Activated CD8-positive, alpha-beta memory T cell treated with anti-CD3 and anti-CD28 coated beads, Interleukin-2, amount 10 ng/mL, durations not matched to agents 7 days and 5 days (primary cell): ENCODE data around the gene CCDC69. TPM values are rescaled to one million over a fixed set of nuclear protein-coding genes. Genes with fewer than 3 reads are reported as not detected.
A peak's percentile ranks its signal among the peaks of the same experiment; 100 is the strongest.

Source experiments
- ATAC-seq: fragments of 150-1000 bp; cut with Tn5 transposase; one replicate; pipeline ENCODE4 v1.10.0; 2021; ENCODE audit warnings: moderate library complexity
- CTCF ChIA-PET: fragments of 350-600 bp; sonication (Branson Sonifier 250); formaldehyde crosslinking; loops from one replicate; lab custom pipeline; 2021; ENCODE audit warnings: antibody characterized with exemption; lab: Charles Lee
- DNase-seq: peaks from one replicate; pipeline ENCODE4 v3.0.0-alpha.2; 2020
- H3K27ac Mint-ChIP-seq: one replicate; pipeline ENCODE4 v1.8.0; 2021; ENCODE audit warnings: mild to moderate bottlenecking, mixed read lengths
- H3K27me3 Mint-ChIP-seq: one replicate; pipeline ENCODE4 v1.8.0; 2021; ENCODE audit warnings: mixed read lengths
- H3K36me3 Mint-ChIP-seq: one replicate; pipeline ENCODE4 v1.8.0; 2021; ENCODE audit warnings: mild to moderate bottlenecking, mixed read lengths
- H3K4me1 Mint-ChIP-seq: one replicate; pipeline ENCODE4 v1.8.0; 2021; ENCODE audit warnings: mixed read lengths
- H3K4me3 Mint-ChIP-seq: one replicate; pipeline ENCODE4 v1.8.0; 2021; ENCODE audit warnings: mild to moderate bottlenecking, moderate library complexity, mixed read lengths
- H3K9me3 Mint-ChIP-seq: one replicate; pipeline ENCODE4 v1.8.0; 2022; ENCODE audit warnings: low read depth, mixed read lengths
- total RNA-seq, 2 experiments: library from RNA; stranded (reverse); gene quantifications; one replicate each; pipeline ENCODE4 v1.2.3, GENCODE V29; 2021

The CCDC69 gene
- total RNA-seq, 2 experiments from 2014 or later = 73.1 to 89.1 TPM

DNA sequence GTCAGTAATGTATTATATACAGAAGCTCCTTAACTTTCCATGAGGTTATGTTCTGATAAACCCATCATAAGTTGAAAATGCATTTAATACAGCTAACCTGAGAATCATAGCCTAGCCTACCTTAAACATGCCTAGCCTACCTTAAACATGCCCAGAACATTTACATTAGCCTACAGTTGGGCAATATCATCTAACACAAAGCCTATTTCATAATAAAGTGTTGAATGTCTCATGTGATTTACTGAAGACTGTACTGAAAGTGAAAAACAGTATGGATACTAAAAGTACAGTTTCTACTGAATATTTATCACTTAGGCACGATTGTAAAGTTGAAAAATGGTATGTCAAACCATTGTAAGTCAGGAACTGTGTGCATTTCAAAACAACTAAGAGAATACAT, 30.7 kb upstream of the CCDC69 start:
- H3K27ac Mint-ChIP-seq = no peak overlapping the region
- CTCF ChIA-PET = interaction anchor here (0.5 to 1.1 kb wide), 3 partner anchors 129 to 579 kb away, joined by 3 read pairs; no protein-coding TSS in a partner anchor
- no peak for DNase-seq
- H3K9me3 Mint-ChIP-seq = no peaks in the 10 kb centered on the region
- H3K4me1 Mint-ChIP-seq = peaks cover 28% of the 10 kb centered on the region
- no peak for ATAC-seq
- H3K27me3 Mint-ChIP-seq = no peaks in the 10 kb centered on the region
- H3K4me3 Mint-ChIP-seq = no peak overlapping the region
- H3K36me3 Mint-ChIP-seq = peaks cover 2% of the 10 kb centered on the region

DNA sequence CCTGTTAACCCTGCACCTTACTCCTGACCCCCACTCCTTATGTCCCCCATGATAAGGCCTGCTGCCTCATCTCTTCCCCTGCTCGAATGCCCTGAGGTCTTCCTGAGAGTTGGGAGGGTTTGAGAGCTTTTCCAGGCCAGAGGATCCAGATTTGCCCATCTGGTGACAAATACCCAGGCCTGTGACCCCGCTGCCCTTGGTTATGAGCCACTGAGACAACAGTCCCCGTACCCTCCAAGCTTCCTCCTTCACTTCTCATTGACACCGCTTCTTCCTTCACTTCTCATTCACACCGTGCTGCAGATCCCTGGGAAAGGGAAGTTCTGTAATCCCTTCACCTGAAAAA, 29.7 kb upstream of the CCDC69 start:
- H3K4me1 Mint-ChIP-seq = peaks cover 28% of the 10 kb centered on the region
- H3K27ac Mint-ChIP-seq = peak overlapping the region; percentile 81

DNA sequence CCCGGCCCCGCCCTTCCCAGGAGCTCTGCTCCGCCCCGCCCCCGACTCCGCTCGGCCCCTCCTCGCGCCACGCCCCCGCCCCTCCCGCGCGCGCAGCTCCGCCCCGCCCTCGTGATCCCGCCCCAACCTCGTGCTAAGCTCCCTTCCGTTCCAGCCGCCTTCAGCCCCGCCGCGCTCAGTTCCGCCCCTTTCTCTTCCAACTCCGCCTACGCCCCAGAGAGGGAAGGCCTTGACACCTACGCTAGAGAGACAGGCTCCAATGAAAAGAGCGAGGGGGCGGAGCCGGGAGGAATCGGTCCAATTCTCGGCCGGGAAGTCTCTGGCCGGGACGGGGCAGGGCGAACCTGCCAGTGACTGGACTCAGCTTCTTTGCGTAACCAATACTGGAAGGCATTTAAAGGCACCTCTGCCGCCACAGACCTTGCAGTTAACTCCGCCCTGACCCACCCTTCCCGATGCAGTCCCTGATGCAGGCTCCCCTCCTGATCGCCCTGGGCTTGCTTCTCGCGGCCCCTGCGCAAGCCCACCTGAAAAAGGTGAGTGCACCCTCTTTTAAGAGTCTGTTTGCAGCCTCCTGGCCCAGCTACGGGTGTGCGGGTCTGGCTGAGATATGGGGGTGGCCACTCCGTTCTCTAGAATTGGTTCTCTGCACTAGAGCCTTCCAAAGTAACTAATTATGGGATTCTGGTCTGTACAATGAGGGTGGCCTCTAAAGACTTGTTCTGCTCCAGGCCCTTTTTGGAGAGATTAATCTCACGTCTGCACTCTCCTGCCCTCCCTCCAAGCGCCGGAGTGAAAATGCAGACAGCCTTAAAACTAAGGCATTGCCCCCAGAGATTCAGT, 29.1 kb upstream of the CCDC69 start, which contains the start of gene GM2A:
Gene GM2A (plus strand): TSS at position 424 of the 843 bp plus-strand sequence. CDS start 32 bp downstream, at position 456.
- peak within 1 kb of the TSS; percentile 86 for H3K27ac Mint-ChIP-seq
- peaks cover 2% of the 10 kb centered on the region for H3K36me3 Mint-ChIP-seq
- DNase-seq = peak; percentile 100
- H3K4me1 Mint-ChIP-seq = peaks cover 28% of the 10 kb centered on the region
- CTCF ChIA-PET = interaction anchor here (0.5 to 3.3 kb wide), 22 partner anchors 10 to 552 kb away, joined by 3 to 26 read pairs (median 5); partner anchors contain the start of genes CCDC69, IRGM and RBM22
- H3K9me3 Mint-ChIP-seq = no peaks in the 10 kb centered on the region
- H3K4me3 Mint-ChIP-seq = peak within 1 kb of the TSS; percentile 92
- ATAC-seq = peak; percentile 95
- no peaks in the 10 kb centered on the region for H3K27me3 Mint-ChIP-seq

More for the DNA sequence above, 29.7 kb upstream of the CCDC69 start:
- DNase-seq (no peak), ATAC-seq (no peak)
- Mint-ChIP-seq H3K36me3 (peaks cover 2% of the 10 kb centered on the region), H3K9me3 (no peaks in the 10 kb centered on the region), H3K27me3 (no peaks in the 10 kb centered on the region), H3K4me3 (peak overlapping the region; percentile 92)
- CTCF ChIA-PET = interaction anchor here (1.6 to 1.9 kb wide), 2 partner anchors 11 to 105 kb away, joined by 6 to 7 read pairs; no protein-coding TSS in a partner anchor

DNA sequence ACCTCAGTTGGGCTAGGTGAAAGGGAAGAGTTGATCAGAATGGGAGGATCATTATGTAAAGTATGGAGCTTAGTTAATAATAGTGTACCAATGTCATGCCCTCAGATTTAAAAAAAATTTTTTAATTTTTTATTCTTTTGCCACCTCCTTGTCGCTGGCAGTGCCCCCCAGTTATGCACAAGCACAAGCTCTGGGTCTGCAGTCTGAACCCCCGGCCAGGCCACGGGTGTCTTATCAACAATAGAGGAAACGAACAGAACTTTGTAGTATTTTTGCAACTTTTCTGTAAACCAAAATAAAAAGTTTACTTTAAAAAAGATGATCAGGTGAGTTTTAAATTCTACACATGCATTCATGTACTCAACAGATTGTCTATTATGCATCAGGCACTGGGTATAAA, 27.7 kb upstream of the CCDC69 start:
- Mint-ChIP-seq H3K27ac (peak overlapping the region; percentile 86), H3K4me3 (peak overlapping the region; percentile 92), H3K36me3 (peaks cover 2% of the 10 kb centered on the region), H3K9me3 (no peaks in the 10 kb centered on the region), H3K27me3 (no peaks in the 10 kb centered on the region), H3K4me1 (peaks cover 36% of the 10 kb centered on the region)
- no peak for ATAC-seq
- CTCF ChIA-PET = interaction anchor here (1.1 to 3.3 kb wide), 10 partner anchors 9 to 405 kb away, joined by 4 to 26 read pairs (median 6); partner anchors contain the start of genes CCDC69 and IRGM
- DNase-seq = no peak

DNA sequence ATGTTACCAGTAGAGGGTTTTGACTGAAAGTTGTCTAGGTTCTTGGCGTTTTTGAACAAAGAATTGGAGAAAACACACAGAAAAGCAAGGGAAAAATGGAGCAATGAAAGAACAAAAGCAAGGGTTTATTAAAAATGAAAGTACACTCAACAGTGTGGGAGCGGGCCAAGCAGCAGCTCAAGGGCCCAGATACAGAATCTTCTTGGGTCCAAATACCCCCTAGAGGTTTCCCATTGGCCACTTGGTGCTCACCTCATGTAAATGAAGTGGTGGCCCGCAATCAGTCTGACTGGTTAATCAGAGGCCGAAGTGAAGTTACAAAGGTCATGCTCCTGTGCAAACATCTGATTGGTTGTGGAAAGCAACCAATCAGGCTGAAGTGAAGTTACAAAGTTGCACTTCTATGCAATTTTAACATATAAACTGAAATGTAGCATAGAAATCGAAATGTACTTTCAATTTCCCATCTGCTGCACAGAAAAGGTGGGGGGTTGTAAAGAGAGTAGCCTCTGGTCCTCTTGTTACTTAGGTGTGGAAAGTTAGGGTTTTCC, 27.2 kb upstream of the CCDC69 start:
- Mint-ChIP-seq H3K27me3 (no peaks in the 10 kb centered on the region), H3K27ac (peak overlapping the region; percentile 86), H3K9me3 (no peaks in the 10 kb centered on the region), H3K4me1 (peaks cover 36% of the 10 kb centered on the region), H3K4me3 (peak overlapping the region; percentile 92), H3K36me3 (peaks cover 2% of the 10 kb centered on the region)
- DNase-seq (peak; percentile 90), ATAC-seq (peak; percentile 45)
- CTCF ChIA-PET = interaction anchor here (1.2 to 3.3 kb wide), 6 partner anchors 10 to 109 kb away, joined by 3 to 26 read pairs (median 6); partner anchors contain the start of gene CCDC69

DNA sequence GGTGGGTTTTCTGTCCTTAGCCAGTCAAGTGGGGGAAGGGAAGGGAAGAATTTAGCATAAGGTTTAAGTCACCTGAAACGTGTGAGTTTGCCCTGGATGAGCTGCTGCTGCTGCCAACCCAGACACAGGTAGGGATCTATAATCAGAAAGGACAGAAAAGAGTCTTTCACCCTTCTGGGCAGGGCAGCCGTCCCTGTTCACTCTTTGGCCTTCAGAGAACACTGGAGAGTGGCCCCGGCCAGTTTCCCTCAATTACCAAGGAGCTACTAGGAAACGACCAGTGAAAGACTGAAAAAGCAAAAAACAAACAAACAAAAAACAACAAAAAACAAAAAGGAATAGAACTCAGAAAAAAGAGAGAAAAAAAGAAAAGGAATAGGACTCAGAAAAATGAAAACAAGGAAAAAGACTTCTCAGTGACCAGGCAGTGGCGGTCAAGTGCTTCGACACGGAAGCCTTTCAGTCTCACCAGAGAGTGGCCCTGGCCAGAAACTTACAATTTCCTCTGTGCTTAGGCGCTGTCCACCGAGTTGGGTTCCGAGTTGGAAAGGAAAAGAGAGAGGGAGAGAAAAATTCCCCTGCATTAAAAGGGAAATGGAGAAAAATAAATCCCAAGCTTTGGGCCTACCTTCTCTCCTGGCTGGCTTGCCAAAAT, 26.6 kb upstream of the CCDC69 start:
- H3K27me3 Mint-ChIP-seq = no peaks in the 10 kb centered on the region
- H3K9me3 Mint-ChIP-seq = no peaks in the 10 kb centered on the region
- peak overlapping the region; percentile 86 for H3K27ac Mint-ChIP-seq
- H3K4me3 Mint-ChIP-seq = peak overlapping the region; percentile 92
- no peak for DNase-seq
- H3K36me3 Mint-ChIP-seq = peaks cover 2% of the 10 kb centered on the region
- peaks cover 41% of the 10 kb centered on the region for H3K4me1 Mint-ChIP-seq
- CTCF ChIA-PET = interaction anchor here (1.2 to 3.3 kb wide), 6 partner anchors 10 to 108 kb away, joined by 3 to 26 read pairs (median 6); partner anchors contain the start of gene CCDC69
- ATAC-seq = no peak

DNA sequence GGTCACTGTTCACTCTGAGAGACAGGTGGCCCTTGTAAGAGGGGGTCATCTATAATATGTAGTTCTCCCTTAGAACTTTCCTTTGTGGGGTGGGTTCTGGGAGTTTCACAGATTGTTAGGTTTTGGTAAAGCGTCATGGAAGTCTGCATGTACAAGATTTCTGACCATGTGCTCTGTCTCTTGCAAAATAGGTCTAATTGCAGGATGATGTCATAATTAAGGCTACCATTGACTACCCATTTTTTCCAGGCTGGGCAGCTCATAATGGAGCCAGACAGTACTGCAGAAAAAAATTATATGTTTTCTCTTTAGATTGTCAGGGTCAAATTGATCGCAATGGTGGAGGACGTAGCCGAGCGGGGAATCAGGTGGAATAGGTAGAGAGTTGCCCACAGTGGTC, 25.4 kb upstream of the CCDC69 start:
- Mint-ChIP-seq H3K4me3 (no peak overlapping the region), H3K27me3 (no peaks in the 10 kb centered on the region), H3K27ac (no peak overlapping the region), H3K36me3 (peaks cover 2% of the 10 kb centered on the region), H3K4me1 (peaks cover 49% of the 10 kb centered on the region), H3K9me3 (no peaks in the 10 kb centered on the region)
- no peak for ATAC-seq
- CTCF ChIA-PET = interaction anchor here (0.7 to 1.3 kb wide), 3 partner anchors 9 to 35 kb away, joined by 3 read pairs; no protein-coding TSS in a partner anchor
- no peak for DNase-seq

DNA sequence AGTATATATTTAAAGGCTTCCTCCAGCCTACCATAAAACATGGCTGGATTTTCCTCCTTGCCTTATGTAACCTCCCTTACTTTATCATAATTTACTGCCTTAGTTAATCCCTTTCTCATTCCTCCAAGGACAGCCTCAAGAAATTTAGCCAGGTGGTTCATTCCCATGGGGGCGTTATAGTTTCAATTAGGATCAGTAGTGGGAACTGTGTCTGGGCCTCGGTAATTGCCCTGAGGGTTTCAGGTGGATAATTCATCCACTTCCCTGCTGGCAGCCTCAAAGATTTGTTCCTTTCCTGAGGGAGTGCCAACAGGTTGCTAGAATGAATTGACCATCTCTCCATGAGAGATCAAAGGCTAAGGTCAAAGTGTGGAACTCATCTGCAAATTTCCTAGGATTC, 24.8 kb upstream of the CCDC69 start:
- Mint-ChIP-seq H3K4me1 (peaks cover 51% of the 10 kb centered on the region), H3K27me3 (no peaks in the 10 kb centered on the region), H3K4me3 (no peak overlapping the region), H3K9me3 (no peaks in the 10 kb centered on the region), H3K27ac (no peak overlapping the region), H3K36me3 (peaks cover 2% of the 10 kb centered on the region)
- no peak for ATAC-seq
- DNase-seq = no peak
- CTCF ChIA-PET = interaction anchor here (0.7 to 1.9 kb wide), 5 partner anchors 9 to 84 kb away, joined by 3 to 5 read pairs (median 4); no protein-coding TSS in a partner anchor

DNA sequence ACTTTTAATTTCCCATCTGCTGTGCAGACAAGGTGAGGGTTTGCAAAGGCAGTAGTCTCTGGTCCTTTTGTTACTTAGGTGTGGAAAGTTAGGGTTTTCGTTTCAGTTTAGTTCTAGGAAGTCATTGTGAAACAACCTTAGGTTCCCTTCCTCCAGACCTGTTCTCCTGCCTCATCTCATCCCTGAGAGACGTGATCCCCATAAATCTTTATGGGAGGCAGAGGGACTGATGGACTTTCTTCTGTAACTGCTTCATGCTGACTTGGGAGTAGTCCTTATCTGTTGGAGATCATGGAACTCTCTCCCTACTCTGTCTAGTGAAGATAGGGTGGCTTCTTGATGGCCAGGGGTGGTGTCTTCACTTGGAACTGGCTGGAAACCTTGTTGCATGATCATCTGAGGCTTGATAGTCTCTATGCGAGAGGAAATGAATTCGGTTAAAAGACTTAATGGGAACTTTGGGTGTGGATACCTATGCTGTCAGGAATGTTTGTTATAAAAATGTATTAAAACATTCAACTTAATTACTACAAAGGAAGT, 21.9 kb upstream of the CCDC69 start:
- Mint-ChIP-seq H3K27ac (no peak overlapping the region), H3K36me3 (peaks cover 2% of the 10 kb centered on the region), H3K4me3 (no peak overlapping the region), H3K4me1 (peaks cover 52% of the 10 kb centered on the region), H3K27me3 (no peaks in the 10 kb centered on the region), H3K9me3 (no peaks in the 10 kb centered on the region)
- CTCF ChIA-PET = interaction anchor here (0.7 to 0.9 kb wide), 2 partner anchors 9 to 120 kb away, joined by 3 to 4 read pairs; no protein-coding TSS in a partner anchor
- ATAC-seq = peak; percentile 4
- DNase-seq = no peak

DNA sequence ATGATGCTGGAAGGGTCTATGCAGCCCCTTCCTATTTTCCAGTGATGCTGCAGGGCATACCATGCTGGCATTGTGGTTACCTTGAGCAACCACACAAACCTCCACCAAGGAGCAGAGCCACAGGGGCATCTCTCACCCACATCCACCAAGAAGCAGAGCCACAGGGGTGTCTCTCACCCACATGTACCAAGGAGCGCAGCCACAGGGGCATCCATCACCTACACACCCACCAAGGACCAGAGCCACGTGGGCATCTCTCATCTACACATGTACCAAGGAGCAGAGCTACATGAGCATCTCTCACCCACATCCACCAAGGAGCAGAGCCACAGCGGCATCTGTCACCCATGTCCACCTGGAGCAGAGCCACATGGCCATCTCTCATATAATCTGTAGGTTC, 20.3 kb upstream of the CCDC69 start:
- DNase-seq (no peak), ATAC-seq (peak; percentile 12)
- peaks cover 48% of the 10 kb centered on the region for H3K4me1 Mint-ChIP-seq
- H3K9me3 Mint-ChIP-seq = no peaks in the 10 kb centered on the region
- H3K36me3 Mint-ChIP-seq = no peaks in the 10 kb centered on the region
- no peak overlapping the region for H3K27ac Mint-ChIP-seq
- no peaks in the 10 kb centered on the region for H3K27me3 Mint-ChIP-seq
- no peak overlapping the region for H3K4me3 Mint-ChIP-seq
- CTCF ChIA-PET = no interaction called here

DNA sequence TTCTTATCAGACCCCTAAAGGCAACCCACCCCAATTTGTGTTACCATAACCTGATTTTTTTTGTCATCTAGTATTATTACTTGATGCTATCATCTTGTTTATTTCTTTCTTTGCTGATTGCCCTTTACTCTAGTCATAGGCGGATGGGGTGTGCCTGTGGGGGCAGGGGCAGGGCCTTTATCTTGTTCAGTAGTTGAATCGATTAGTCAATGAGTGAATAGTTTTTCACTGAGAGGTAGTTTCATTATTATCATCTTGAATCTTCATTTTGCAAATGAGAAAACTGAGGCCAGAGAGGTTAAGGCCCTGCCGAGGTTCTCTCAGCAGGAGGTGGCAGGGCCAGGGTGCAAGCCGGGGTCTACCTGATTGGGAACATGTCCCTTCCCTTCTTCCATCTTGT, 19.7 kb upstream of the CCDC69 start:
- Mint-ChIP-seq H3K4me1 (peaks cover 54% of the 10 kb centered on the region), H3K27me3 (no peaks in the 10 kb centered on the region), H3K36me3 (no peaks in the 10 kb centered on the region), H3K27ac (peak overlapping the region; percentile 53), H3K9me3 (no peaks in the 10 kb centered on the region), H3K4me3 (no peak overlapping the region)
- ATAC-seq (peak; percentile 27), DNase-seq (peak; percentile 55)
- CTCF ChIA-PET = interaction anchor here (1.4 to 1.7 kb wide), 2 partner anchors 76 to 117 kb away, joined by 3 to 7 read pairs; no protein-coding TSS in a partner anchor

DNA sequence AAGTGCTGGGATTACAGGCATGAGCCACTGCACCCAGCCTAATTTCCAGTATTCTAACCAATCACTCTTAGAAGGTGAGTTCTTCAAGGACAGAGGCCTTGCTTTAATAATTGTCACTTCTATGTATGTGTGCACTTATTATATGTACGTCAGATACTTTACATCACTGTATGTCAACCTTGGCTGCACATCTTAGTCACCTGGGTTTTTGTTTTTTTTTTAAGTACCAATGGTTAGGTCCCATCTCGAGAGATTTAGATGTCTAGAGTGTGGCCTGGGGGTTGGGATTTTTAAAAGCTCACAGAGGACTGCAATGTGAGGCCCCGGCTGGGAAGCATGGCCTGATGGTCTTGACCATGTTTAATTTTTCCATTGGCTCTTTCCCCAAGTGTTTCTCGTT, 19.2 kb upstream of the CCDC69 start:
- no peaks in the 10 kb centered on the region for H3K36me3 Mint-ChIP-seq
- DNase-seq (no peak), ATAC-seq (no peak)
- CTCF ChIA-PET = interaction anchor here (1.3 to 2.2 kb wide), 4 partner anchors 10 to 117 kb away, joined by 3 to 9 read pairs (median 7); partner anchors contain the start of genes CCDC69 and GM2A
- H3K4me1 Mint-ChIP-seq = peaks cover 56% of the 10 kb centered on the region
- no peak overlapping the region for H3K4me3 Mint-ChIP-seq
- H3K9me3 Mint-ChIP-seq = no peaks in the 10 kb centered on the region
- no peaks in the 10 kb centered on the region for H3K27me3 Mint-ChIP-seq
- H3K27ac Mint-ChIP-seq = no peak overlapping the region
